ENCODE data around the gene SHC3. TPM values are rescaled to one million over a fixed set of nuclear protein-coding genes. Genes with fewer than 3 reads are reported as not detected.

The SHC3 gene
- total RNA-seq, 1 donor from 2014 or later, result 7.3 TPM

DNA sequence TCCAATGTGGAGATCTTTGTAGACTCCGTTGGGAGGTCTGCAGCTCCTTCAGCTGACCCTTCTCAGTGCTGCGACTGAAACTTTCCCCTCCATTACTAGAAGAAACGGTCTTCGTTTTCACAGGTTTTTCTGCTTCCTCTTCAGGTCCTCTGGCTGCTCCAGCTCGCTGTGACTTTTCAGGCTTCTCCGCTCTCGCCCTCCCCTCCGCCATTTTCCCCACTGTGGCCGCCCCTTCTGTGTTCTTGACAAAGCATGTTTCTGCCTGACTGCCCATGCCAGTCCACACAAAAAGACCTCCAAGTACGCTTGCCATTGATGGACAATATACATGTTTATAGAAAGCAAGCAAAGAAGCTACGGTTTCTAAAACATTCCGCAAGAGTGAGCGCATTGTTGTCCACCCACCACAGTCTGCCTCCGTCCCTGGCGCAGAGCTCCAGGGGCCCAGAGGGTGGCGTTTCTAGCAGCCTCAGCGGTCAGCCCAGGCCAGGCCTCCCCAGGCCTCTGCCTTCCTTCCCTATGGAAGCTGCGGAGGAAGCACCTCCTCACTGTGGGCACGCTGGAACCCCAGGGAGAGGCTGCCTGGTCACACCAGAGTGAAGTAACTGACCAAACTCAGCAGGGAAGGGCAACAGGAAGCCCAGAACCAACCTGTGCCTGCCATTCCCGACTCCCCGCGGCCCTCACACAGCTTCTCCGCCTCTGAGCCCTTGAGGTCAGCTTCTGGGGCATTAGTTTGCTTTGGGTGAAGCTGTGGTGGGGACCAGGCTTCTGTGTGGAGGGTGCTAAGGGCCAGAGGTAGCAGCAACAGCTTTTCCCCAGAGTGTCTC is 207.3 kb downstream of the SHC3 start:
- DNase-seq (ENCODE audit: extremely low read depth, low read depth, low spot score), result no peak

DNA sequence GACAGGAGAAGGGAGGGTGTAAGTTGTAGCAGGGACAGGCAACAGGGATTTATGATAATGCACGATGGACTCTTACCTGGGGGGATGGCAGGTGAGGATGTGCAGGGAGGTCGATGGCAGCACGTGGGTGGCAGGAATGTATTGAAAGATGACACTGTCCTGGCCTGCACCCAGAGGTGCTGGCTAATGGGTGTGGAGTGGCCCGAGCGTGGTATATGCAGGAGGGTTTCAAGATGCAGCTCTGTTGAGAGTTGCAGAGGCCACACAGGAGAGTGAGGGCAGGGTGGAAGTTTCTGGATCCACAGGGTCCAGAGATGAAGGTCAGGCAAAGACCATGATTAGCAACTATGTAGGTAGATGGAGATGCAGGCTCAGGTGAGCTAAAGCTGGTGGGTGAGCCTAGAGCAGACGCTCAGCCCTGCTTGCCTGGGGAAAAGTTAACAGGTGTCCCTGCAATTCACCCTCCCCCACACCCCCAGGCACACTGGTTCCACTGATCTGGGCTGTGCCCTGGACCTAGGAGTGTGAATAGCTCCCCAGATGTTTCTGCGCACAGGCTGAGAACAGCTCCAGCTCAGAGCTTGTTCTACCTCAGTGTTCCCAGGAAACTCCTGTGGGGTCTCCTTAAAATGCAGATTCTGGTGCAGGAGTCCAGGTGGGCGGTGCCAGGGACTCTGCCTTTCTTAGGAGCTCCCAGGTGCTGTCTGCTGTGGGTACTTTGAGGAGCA is 208.8 kb downstream of the SHC3 start:
- no peak for DNase-seq (ENCODE audit: extremely low read depth, low read depth, low spot score)

DNA sequence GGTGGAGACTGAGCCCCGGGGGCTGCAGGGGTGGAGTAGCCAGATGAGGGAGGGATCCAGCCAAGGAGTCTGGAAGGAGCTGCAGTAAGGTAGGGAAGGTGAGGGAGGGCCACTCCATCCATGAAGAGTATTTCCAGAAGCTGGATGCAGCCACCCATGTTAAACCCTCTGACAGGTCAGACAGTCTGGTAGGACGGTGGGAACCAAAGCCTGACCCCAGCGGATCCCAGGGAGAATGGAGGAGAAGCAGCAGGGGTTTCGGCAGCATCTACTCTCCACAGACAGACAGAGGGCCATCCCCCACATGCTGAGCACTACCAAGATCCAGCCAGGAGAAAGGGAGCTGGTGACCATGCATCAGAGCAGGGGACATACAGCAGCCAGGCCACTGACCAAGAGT is 209.8 kb downstream of the SHC3 start:
- no peak for DNase-seq (ENCODE audit: extremely low read depth, low read depth, low spot score)

DNA sequence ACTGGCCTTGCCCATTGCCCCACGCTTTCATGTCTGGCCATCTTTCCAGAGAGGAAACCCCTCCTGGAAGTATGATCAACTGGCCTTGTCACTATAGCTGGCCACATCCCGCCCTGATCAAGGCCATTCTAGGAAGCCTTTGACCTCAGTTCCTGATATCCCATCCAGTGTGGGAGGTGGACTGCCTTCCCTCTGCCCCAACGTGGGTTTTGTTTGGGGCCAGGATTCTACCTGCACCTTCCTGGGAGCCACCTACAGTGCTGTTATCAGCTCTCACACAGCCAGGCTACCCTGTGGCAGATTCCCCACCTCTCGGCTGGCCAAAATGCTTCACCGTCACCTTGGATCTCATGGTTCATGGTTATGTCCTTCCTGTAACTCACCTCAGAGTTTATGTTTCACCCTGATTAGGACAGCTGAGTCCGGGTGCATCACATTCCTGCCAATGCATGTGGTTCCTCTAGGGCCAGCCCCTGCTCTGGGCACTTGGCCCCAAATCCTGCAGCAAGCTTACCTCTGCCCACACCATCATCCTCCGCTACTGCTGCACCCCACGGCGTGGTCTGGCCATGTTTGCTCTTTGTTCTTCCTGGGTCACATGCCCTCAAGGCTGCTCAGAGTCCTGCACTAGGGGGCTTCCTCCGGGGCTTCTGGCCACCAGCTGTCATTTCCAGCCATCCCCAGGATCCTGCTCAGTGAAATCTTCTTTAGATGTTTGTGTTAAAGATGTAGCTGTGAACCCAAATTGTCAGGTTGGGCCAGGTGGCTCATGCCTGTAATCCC is 211.5 kb downstream of the SHC3 start:
- DNase-seq (ENCODE audit: extremely low read depth, low read depth, low spot score), result no peak

DNA sequence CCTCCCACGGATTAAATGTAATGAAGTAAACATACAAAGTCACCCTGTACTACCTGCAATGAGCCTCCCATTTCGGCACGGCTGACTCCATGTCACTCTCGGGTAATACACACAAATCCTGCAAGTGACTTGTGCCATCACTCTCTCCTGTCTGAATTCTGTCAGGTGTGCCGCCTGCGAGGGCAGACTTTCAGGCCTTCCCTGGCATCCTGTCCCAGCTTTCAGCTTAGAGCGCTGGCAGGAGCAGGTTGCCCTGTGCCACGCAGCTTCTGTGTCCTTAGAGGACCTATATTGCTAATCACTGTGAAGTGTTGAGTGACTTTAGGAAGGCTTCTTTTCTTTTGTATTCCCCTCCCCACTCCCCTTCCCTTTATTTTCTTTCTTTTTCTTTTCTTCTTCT is 213.1 kb downstream of the SHC3 start:
- DNase-seq (ENCODE audit: extremely low read depth, low read depth, low spot score), result no peak

DNA sequence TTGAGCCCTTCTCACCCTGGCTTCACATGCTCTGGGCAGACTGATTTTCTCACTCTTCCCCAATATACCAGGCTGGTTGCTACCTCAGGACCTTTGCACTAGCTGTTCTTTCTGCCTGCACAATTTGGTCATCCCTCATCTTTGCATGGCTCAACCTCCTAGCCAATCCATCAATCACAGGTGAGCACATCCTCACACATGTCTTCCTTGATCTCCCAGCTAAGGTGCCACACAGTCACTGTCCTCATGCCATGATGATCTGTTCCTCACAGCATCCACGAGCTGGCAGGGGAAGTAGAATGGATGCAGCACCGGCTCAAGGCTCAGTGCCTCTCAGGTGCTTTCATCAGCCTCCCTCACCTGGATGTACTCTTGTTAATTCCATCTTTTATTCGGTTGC is 218.0 kb downstream of the SHC3 start:
- no peak for DNase-seq (ENCODE audit: extremely low read depth, low read depth, low spot score)

DNA sequence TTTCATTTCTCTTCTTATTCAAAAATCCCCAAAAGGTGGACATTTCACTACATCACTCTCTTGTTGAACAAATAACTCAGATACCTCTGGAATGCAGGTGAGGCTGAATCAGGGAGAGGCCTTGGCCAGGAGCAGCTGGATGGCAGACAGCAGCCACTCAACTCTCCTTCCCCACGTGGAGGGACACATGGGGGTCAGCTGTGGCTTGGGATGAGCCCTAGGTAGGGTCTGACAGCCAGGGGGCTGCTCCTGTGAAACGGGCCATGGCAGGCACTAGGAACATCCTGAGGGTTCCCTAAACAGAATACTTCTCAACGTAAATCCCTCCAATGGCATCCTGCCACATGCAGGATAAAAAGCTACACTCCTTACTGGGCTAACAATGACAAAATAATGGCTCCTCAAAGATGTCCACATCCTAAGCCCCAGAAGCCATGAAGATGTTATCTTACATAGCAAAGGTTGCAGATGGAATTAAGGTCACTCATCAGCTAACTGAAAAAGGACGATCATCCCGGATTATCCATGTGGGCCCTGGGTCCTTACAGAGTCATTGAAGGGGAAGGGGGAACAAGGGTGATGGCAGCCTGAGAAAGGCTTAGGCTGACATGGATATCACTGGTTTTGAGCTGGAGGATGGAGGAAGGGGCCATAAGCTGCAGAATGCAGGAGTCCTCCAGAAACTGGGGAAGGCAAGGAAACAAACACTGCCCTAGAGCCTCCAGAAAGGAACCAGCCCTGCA is 218.7 kb downstream of the SHC3 start:
- no peak for DNase-seq (ENCODE audit: extremely low read depth, low read depth, low spot score)

DNA sequence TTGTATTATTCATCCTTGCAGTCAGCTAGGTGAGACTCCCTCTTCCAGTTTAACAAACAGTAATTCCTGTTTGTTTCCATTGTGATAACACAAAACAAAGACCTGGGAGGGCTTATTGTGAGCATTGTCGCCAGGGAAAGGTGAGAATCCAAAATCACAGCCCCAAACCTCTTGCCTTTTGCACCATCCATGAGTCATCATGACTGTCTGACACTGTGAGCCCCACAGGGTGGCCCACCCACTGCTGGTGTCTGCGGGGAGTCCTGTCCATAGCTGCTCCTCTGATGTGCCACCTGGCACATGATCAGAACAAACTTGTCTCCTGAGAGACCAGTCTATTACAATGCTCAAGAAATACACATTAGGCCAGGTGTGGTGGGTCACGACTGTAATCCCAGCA is 221.1 kb downstream of the SHC3 start:
- no peak for DNase-seq (ENCODE audit: extremely low read depth, low read depth, low spot score)

Other genes with a start within 250 kb of the SHC3 start
- 21.4 and 22.3 TPM in 2 replicates for gene S1PR3, start 187.3 kb downstream of the SHC3 start, total RNA-seq
- 98.4 and 153 TPM in 2 replicates for gene CKS2, start 132.4 kb upstream of the SHC3 start, total RNA-seq
- 21.2 and 42.0 TPM in 2 replicates for gene SECISBP2, start 139.7 kb upstream of the SHC3 start, total RNA-seq